K562 (cell line): ENCODE data around the gene TMEM114. TPM values are rescaled to one million over a fixed set of nuclear protein-coding genes. Genes with fewer than 3 reads are reported as not detected.
A peak's percentile ranks its signal among the peaks of the same experiment; 100 is the strongest.

Experiments
- ATAC-seq: fragments of 200-7000 bp; cut with Tn5 transposase; 3 replicates; pipeline ENCODE4 v1.9.1; 2020; ENCODE audit warnings: moderate library complexity
- BruUV-seq: library from RNA; stranded (reverse); fragments of 400-500 nt; replicated peaks from 2 replicates; lab custom pipeline; 2021; lab: Mats Ljungman, UMichigan
- CTCF ChIA-PET: fragments of 300-600 bp; formaldehyde crosslinking; extraction: SDS; loops from one replicate; lab custom pipeline; 2021; ENCODE audit warnings: low intra/inter-chr PET ratio; lab: Yijun Ruan, JAX
- POLR2A ChIA-PET: fragments of 300-600, 350-650 bp; sonication (Branson Sonifier 250); formaldehyde crosslinking; extraction: SDS; loops from one replicate; lab custom pipeline; 2021; ENCODE audit warnings: antibody characterized with exemption, inconsistent platforms; lab: Yijun Ruan, JAX
- DNase-seq, 4 experiments: peaks; one replicate each; pipeline versions ENCODE4 v3.0.0 to v3.0.0-alpha.2; 2011 to 2018; ENCODE audit warnings: low spot score in 3 of 4, mixed read lengths in 3 of 4; ENCODE audit errors: extremely low read depth in 1 of 4
- FAIRE-seq: peaks from 2 replicates; lab custom pipeline; 2011; peaks lifted over from hg19 to GRCh38; lab: Jason Lieb, UNC
- H2AFZ ChIP-seq: 2 replicates; pipeline ENCODE4 v1.6.0; 2011; ENCODE audit warnings: low read depth, low read length, control low read depth, inconsistent platforms
- H3K27ac ChIP-seq: fragments of 200-600 bp; 3 replicates; pipeline ENCODE4 v1.8.0; 2011; ENCODE audit warnings: low read depth, mild to moderate bottlenecking, control low read depth, inconsistent platforms, low read length, moderate library complexity, mixed read lengths; ENCODE audit errors: extremely low read depth
- H3K27me3 ChIP-seq, 2 experiments: fragments of 300-600 bp in 1 of 2; 2 replicates in 1 of 2; 3 replicates in 1 of 2; pipeline versions ENCODE4 v1.6.0 to v1.8.0; 2011; ENCODE audit warnings: inconsistent platforms in 2 of 2, low read length in 2 of 2, mild to moderate bottlenecking in 1 of 2, mixed read lengths in 1 of 2, moderate library complexity in 1 of 2; ENCODE audit not compliant: control insufficient read depth in 2 of 2, insufficient read depth in 2 of 2
- H3K36me3 ChIP-seq: fragments of 300-600 bp; 3 replicates; pipeline ENCODE4 v1.8.0; 2011; ENCODE audit warnings: mild to moderate bottlenecking, low read length, inconsistent platforms; ENCODE audit not compliant: control insufficient read depth, insufficient read depth
- H3K4me1 ChIP-seq, 2 experiments: fragments of 200-600 bp in 1 of 2; replicated peaks in 1 of 2; 2 replicates in 1 of 2; 3 replicates in 1 of 2; pipeline versions ENCODE4 v1.5.1 to v1.8.0; 2011; ENCODE audit warnings: inconsistent platforms in 2 of 2, low read length in 2 of 2, mild to moderate bottlenecking in 1 of 2, mixed read lengths in 1 of 2, moderate library complexity in 1 of 2; ENCODE audit not compliant: control insufficient read depth in 2 of 2, insufficient read depth in 2 of 2
- H3K4me2 ChIP-seq: 2 replicates; pipeline ENCODE4 v1.6.1; 2011; ENCODE audit warnings: low read length, control low read depth, inconsistent platforms, mixed read lengths; ENCODE audit not compliant: insufficient read depth
- H3K4me3 ChIP-seq: fragments of 200-600 bp; sonication (generic), shearing (Covaris generic); 2 replicates; pipeline ENCODE4 v1.5.1; 2016; ENCODE audit warnings: control low read depth, inconsistent platforms
- H3K79me2 ChIP-seq: fragments of 200-600 bp; 3 replicates; pipeline ENCODE4 v1.8.0; 2011; ENCODE audit warnings: low read length, inconsistent platforms; ENCODE audit not compliant: control insufficient read depth, insufficient read depth
- H3K9ac ChIP-seq, 2 experiments: 2 replicates each; pipeline versions ENCODE4 v1.6.0 to v1.6.1; 2011; ENCODE audit warnings: low read depth in 2 of 2, low read length in 2 of 2, control low read depth in 1 of 2, inconsistent platforms in 1 of 2, mild to moderate bottlenecking in 1 of 2, mixed read lengths in 1 of 2; ENCODE audit not compliant: insufficient read depth in 1 of 2
- H3K9me1 ChIP-seq: one replicate; pipeline ENCODE4 v1.6.0; 2011; ENCODE audit warnings: inconsistent platforms, mild to moderate bottlenecking, low read length, moderate library complexity; ENCODE audit not compliant: control insufficient read depth, insufficient read depth
- H3K9me3 ChIP-seq: replicated peaks from 2 replicates; pipeline ENCODE4 v1.5.1; 2011; ENCODE audit warnings: low read depth, low read length, inconsistent platforms; ENCODE audit not compliant: control insufficient read depth, insufficient read depth
- H4K20me1 ChIP-seq: replicated peaks from 2 replicates; pipeline ENCODE4 v1.6.1; 2011; ENCODE audit warnings: low read length, inconsistent platforms, mixed read lengths; ENCODE audit not compliant: control insufficient read depth, insufficient read depth
- CBFB ChIP-seq: sonication (generic); formaldehyde crosslinking; IDR thresholded peaks from 2 replicates; pipeline ENCODE4 v1.4.0; 2020; ENCODE audit warnings: mild to moderate bottlenecking, missing genetic modification reagents
- HNRNPH1 ChIP-seq: fragments of 200-400 bp; formaldehyde crosslinking; optimal IDR thresholded peaks from 2 replicates; pipeline ENCODE3; 2017; ENCODE audit warnings: low read depth, mild to moderate bottlenecking, low read length, moderate library complexity
- SMARCB1 ChIP-seq: IDR thresholded peaks from 2 replicates; pipeline ENCODE4 v1.6.1; 2011; ENCODE audit warnings: improper control_type of control experiment, low read depth; ENCODE audit not compliant: insufficient read length
- ZFP1 ChIP-seq: fragments of 450-650 bp; formaldehyde crosslinking; IDR thresholded peaks from 2 replicates; pipeline ENCODE4 v1.4.0; 2020; ENCODE audit warnings: mild to moderate bottlenecking, mixed read lengths
- ZNF668 ChIP-seq: fragments of 250-450 bp; sonication (Bioruptor Pico); IDR thresholded peaks from 2 replicates; pipeline ENCODE4 v1.8.0; 2022; ENCODE audit warnings: mild to moderate bottlenecking, inconsistent platforms
- WGBS: fragments of 100-300 bp; shearing (Covaris generic); methylation state at CpG from one replicate; pipeline ENCODE4 v1.1.6; 2016; ENCODE audit warnings: low coverage, mixed read lengths; ENCODE audit not compliant: insufficient coverage; ENCODE audit errors: missing lambda C conversion rate; 5-methylcytosine and 5-hydroxymethylcytosine counted together
- in situ Hi-C: fragments of 300-500 bp; cut with MboI; formaldehyde crosslinking; loops from 4 replicates; pipeline ENCODE4 v1.15.0; 2018; ENCODE audit warnings: inconsistent platforms, mixed read lengths
- intact Hi-C: fragments of 100-400 bp; cut with micrococcal nuclease; formaldehyde crosslinking; loops from 2 replicates; pipeline ENCODE4 v1.14.2; 2022
- polyA plus RNA-seq, 8 experiments: library from polyadenylated mRNA; depleted of rRNA in 4 of 8; stranded (reverse) in 5 of 8; unstranded in 3 of 8; fragments of >200 nt; fragmentation: Nextera tagmentation in 2 of 8; fragmentation: Illumina TruSeq in 1 of 8; extraction: Ambion mirVana in 2 of 8; extraction: Trizol in 1 of 8; gene quantifications; 2 replicates each; pipeline versions ENCODE4 v1.2.1 to v1.2.3, GENCODE V29; 2011 to 2014; ENCODE audit warnings: inconsistent platforms in 1 of 8, missing spikeins in 1 of 8
- total RNA-seq, 7 experiments: library from RNA; depleted of rRNA in 6 of 7; stranded (reverse); fragments of >200 nt in 6 of 7; fragmentation: Illumina TruSeq in 2 of 7; extraction: Trizol in 2 of 7; gene quantifications; 2 replicates each; pipeline versions ENCODE4 v1.2.1 to v1.2.3, GENCODE V29; 2011 to 2021; ENCODE audit warnings: low replicate concordance in 1 of 7
- TF ChIP-seq, protein P1 (sequence below): fragments of 250-450 bp; sonication (Bioruptor Pico); IDR thresholded peaks from 2 replicates; pipeline ENCODE4 v1.4.0; 2020; ENCODE audit warnings: borderline replicate concordance
- TF ChIP-seq, protein P2 (sequence below): fragments of 450-650 bp; IDR thresholded peaks from 2 replicates; pipeline ENCODE4 v1.7.0; 2016; ENCODE audit warnings: borderline replicate concordance
- TF ChIP-seq, protein P3 (sequence below), 2 experiments: fragments of 450-650 bp in 1 of 2; IDR thresholded peaks; 2 replicates each; pipeline ENCODE4 v1.6.1; 2011 to 2017; ENCODE audit warnings: low read depth in 2 of 2, antibody characterized with exemption in 1 of 2, borderline replicate concordance in 1 of 2, low read length in 1 of 2, mild to moderate bottlenecking in 1 of 2, mixed read lengths in 1 of 2; ENCODE audit not compliant: control insufficient read depth in 1 of 2
- TF ChIP-seq, protein P4 (sequence below): sonication (generic); formaldehyde crosslinking; IDR thresholded peaks from 2 replicates; pipeline ENCODE4 v1.5.0; 2020; ENCODE audit warnings: missing genetic modification reagents
- TF ChIP-seq, protein P5 (sequence below): fragments of 250-450 bp; sonication (Bioruptor Pico); IDR thresholded peaks from 2 replicates; pipeline ENCODE4 v1.5.0; 2021
- TF ChIP-seq, protein P6 (sequence below): fragments of 250-450 bp; sonication (Bioruptor Pico); IDR thresholded peaks from 2 replicates; pipeline ENCODE4 v1.5.0; 2020; ENCODE audit warnings: mild to moderate bottlenecking

The TMEM114 gene
- total and polyA plus RNA-seq, 9 of the 15 experiments (the other 6 are each of a cell fraction or from before 2014, with no cell fraction given), result not detected

DNA sequence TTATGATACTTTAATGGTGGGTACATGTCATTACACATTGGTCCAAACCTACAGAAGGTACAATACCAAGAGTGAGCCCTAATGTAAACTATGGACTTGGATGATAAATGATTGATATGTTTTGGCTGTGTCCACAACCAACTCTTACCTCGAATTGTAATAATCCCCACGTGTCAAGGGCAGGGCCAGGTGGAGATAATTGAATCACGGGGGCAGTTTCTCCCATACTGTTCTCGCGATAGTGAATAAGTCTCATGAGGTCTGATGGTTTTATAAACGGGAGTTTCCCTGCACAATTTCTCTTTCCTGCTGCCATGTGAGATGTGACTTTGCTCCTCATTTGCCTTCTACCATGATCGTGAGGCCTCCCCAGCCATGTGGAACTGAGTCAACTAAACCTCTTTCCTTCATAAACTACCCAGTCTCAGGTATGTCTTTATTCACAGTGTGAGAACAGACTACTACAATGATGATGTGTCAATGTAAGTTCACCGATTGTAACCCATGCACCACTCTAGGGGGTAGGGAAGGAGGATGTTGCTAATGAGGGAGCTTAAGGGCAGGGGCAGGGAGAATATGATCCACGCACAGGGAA is 24.2 kb upstream of the TMEM114 start:
- no peaks in the 10 kb centered on the region; a peak in 2 of 5 replicates for H3K4me1 ChIP-seq
- H3K36me3 ChIP-seq, result no peaks in the 10 kb centered on the region
- intact Hi-C loops (no loop called here), in situ Hi-C loops (no loop called here)
- ChIA-PET POLR2A (interaction anchor here (0.7 to 0.9 kb wide), 2 partner anchors 10 to 15 kb away, joined by 3 read pairs; no protein-coding TSS in a partner anchor), CTCF (no interaction called here)
- peaks cover 21 to 22% of the 10 kb centered on the region in 2 experiments for H3K27me3 ChIP-seq
- no peaks in the 10 kb centered on the region for H3K9me3 ChIP-seq
- no peaks in the 10 kb centered on the region for H4K20me1 ChIP-seq
- no peak overlapping the region for H2AFZ ChIP-seq
- no peak for DNase-seq
- H3K4me2 ChIP-seq, result 0 out of 2 replicates have a peak overlapping the region, but pooled peaks have one; percentile 18
- H3K9me1 ChIP-seq, result no peaks in the 10 kb centered on the region
- no peak overlapping the region for H3K4me3 ChIP-seq
- H3K9ac ChIP-seq, result no peak overlapping the region
- ATAC-seq, result no peak
- no peak overlapping the region for H3K27ac ChIP-seq
- 2% methylated on average over 9 of the region's 9 CpGs for WGBS
- no TSS peak for BruUV-seq
- peak; percentile 26 for FAIRE-seq
- H3K79me2 ChIP-seq, result no peaks in the 10 kb centered on the region
- TF ChIP-seq ZNF668 (CRISPR knock-in tag), result no peak
- TF ChIP-seq, protein P1, sequence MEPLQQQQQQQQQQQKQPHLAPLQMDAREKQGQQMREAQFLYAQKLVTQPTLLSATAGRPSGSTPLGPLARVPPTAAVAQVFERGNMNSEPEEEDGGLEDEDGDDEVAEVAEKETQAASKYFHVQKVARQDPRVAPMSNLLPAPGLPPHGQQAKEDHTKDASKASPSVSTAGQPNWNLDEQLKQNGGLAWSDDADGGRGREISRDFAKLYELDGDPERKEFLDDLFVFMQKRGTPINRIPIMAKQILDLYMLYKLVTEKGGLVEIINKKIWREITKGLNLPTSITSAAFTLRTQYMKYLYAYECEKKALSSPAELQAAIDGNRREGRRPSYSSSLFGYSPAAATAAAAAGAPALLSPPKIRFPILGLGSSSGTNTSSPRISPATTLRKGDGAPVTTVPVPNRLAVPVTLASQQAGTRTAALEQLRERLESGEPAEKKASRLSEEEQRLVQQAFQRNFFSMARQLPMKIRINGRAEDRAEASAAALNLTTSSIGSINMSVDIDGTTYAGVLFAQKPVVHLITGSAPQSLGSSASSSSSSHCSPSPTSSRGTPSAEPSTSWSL (CRISPR knock-in tag), result no peak
- TF ChIP-seq, protein P2, sequence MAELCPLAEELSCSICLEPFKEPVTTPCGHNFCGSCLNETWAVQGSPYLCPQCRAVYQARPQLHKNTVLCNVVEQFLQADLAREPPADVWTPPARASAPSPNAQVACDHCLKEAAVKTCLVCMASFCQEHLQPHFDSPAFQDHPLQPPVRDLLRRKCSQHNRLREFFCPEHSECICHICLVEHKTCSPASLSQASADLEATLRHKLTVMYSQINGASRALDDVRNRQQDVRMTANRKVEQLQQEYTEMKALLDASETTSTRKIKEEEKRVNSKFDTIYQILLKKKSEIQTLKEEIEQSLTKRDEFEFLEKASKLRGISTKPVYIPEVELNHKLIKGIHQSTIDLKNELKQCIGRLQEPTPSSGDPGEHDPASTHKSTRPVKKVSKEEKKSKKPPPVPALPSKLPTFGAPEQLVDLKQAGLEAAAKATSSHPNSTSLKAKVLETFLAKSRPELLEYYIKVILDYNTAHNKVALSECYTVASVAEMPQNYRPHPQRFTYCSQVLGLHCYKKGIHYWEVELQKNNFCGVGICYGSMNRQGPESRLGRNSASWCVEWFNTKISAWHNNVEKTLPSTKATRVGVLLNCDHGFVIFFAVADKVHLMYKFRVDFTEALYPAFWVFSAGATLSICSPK, result no peak
- no peak for TF ChIP-seq ZFP1 (CRISPR knock-in tag)
- TF ChIP-seq, protein P3, sequence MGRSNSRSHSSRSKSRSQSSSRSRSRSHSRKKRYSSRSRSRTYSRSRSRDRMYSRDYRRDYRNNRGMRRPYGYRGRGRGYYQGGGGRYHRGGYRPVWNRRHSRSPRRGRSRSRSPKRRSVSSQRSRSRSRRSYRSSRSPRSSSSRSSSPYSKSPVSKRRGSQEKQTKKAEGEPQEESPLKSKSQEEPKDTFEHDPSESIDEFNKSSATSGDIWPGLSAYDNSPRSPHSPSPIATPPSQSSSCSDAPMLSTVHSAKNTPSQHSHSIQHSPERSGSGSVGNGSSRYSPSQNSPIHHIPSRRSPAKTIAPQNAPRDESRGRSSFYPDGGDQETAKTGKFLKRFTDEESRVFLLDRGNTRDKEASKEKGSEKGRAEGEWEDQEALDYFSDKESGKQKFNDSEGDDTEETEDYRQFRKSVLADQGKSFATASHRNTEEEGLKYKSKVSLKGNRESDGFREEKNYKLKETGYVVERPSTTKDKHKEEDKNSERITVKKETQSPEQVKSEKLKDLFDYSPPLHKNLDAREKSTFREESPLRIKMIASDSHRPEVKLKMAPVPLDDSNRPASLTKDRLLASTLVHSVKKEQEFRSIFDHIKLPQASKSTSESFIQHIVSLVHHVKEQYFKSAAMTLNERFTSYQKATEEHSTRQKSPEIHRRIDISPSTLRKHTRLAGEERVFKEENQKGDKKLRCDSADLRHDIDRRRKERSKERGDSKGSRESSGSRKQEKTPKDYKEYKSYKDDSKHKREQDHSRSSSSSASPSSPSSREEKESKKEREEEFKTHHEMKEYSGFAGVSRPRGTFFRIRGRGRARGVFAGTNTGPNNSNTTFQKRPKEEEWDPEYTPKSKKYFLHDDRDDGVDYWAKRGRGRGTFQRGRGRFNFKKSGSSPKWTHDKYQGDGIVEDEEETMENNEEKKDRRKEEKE (IDR thresholded peaks at IDR 0.05; ENCODE audit: borderline replicate concordance in 1 of 2, control insufficient read depth in 1 of 2, low read depth in 2 of 2, low read length in 1 of 2), result no peak
- TF ChIP-seq, protein P4, sequence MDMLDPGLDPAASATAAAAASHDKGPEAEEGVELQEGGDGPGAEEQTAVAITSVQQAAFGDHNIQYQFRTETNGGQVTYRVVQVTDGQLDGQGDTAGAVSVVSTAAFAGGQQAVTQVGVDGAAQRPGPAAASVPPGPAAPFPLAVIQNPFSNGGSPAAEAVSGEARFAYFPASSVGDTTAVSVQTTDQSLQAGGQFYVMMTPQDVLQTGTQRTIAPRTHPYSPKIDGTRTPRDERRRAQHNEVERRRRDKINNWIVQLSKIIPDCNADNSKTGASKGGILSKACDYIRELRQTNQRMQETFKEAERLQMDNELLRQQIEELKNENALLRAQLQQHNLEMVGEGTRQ, result 0 out of 2 replicates have a peak, but pooled peaks have one; percentile 20
- TF ChIP-seq, protein P5, sequence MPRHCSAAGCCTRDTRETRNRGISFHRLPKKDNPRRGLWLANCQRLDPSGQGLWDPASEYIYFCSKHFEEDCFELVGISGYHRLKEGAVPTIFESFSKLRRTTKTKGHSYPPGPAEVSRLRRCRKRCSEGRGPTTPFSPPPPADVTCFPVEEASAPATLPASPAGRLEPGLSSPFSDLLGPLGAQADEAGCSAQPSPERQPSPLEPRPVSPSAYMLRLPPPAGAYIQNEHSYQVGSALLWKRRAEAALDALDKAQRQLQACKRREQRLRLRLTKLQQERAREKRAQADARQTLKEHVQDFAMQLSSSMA, result no peak
- TF ChIP-seq, protein P6, sequence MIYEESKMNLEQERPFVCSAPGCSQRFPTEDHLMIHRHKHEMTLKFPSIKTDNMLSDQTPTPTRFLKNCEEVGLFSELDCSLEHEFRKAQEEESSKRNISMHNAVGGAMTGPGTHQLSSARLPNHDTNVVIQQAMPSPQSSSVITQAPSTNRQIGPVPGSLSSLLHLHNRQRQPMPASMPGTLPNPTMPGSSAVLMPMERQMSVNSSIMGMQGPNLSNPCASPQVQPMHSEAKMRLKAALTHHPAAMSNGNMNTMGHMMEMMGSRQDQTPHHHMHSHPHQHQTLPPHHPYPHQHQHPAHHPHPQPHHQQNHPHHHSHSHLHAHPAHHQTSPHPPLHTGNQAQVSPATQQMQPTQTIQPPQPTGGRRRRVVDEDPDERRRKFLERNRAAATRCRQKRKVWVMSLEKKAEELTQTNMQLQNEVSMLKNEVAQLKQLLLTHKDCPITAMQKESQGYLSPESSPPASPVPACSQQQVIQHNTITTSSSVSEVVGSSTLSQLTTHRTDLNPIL (CRISPR knock-in tag), result no peak
- no peak for TF ChIP-seq HNRNPH1
- no peak for TF ChIP-seq CBFB (CRISPR knock-in tag)
- no peak for TF ChIP-seq SMARCB1
